NCI-H1105 treated with DMSO at 0.1 percent for 48 hours (cell line): ENCODE data around the gene MFN2.
"Not testable (repeated sequence)": the region's sequence is repeated elsewhere in the genome, so short reads cannot be mapped to it uniquely, and the experiment has no call there.

Experiments
- DNase-seq: peaks from one replicate; lab custom pipeline; 2025; lab: John Stamatoyannopoulos, UW

MFN2 gene

DNA sequence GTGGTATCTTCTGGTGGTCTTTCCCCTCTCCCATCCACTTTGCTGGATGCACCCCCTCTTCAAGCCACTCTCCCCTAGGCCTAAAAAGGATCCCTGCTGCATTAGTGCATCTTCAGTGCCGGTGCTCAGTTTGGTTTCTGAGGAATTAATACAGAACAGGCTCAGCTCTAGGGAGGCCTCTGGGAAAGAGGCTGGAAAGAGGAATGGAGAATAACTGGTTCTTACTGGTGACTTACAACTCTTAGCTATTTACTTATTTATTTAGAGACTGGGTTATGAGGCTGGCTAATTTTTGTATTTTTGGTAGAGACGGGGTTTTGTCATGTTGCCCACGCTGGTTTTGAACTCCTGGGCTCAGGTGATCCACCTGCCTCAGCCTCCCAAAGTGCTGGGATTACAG is 19.0 kb downstream of the MFN2 start:
- no peak for DNase-seq

DNA sequence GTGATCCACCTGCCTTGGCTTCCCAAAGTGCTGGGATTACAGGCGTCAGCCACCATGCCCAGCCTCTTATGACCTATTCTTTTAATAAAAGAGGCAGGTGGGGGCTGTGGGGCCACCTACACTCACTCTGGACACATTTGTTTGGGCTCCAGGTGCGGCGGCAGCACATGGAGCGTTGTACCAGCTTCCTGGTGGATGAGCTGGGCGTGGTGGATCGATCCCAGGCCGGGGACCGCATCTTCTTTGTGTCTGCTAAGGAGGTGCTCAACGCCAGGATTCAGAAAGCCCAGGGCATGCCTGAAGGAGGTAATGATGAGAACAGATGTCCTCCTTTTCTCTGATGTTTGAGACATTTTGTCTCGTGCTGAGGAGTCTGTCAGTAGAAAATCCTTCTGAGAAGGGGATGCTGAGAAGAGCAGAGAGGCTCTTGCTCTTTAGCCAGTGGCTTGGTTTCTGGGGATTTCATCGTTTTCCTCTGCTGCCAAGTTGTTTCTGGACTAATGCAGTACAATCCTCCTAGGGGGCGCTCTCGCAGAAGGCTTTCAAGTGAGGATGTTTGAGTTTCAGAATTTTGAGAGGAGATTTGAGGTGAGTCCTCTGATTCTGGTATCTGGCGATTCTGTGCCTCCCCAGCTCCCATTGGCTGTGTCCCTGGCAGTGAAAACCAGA is 21.1 kb downstream of the MFN2 start:
- no peak for DNase-seq

DNA sequence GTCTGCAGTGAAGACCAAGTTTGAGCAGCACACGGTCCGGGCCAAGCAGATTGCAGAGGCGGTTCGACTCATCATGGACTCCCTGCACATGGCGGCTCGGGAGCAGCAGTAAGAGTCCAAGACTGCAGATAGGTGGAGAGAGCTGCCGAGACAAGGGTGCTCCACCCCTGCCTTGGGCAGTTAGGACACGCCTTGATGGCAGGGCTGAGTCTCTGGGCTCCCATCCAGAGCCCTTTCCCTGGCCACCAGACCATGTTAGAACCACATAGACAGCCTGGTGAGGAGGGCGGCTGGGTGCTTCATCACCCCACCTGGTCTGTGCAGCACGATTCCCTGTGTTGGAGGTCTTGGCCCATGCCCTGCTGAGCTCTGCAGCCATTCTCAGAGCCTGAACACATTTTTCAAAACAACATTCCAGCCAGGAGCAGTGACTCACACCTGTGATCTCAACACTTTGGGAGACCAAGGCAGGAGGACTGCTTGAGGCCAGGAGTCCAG is 21.8 kb downstream of the MFN2 start:
- DNase-seq: no peak

- DNase-seq: no peak
Measured at GRCh38 chr1:12003762-12004161, 23.5 kb downstream of the MFN2 start.

DNA sequence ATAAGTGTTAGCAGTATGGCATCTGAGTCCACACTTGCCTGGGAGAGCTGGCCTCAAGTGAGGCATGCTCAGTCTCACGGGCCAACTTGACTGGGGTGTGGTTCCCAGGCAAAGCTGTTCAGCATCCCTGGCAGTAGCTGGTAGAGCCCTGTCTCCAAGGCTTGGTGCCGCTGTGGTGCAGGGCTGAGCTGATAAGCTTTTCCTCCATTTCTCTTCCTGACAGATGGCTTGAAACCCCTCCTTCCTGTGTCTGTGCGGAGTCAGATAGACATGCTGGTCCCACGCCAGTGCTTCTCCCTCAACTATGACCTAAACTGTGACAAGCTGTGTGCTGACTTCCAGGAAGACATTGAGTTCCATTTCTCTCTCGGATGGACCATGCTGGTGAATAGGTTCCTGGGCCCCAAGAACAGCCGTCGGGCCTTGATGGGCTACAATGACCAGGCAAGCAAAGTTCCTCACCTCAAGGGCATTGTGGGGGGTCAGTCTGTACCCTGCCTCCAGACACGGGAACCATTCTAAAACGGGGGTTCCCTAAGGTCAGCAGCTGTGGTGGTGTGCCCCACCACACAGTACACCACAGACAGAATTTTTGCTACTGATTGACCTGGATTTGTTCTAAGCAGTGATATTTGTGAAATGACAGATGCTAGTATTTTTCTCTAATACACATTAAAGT is 25.4 kb downstream of the MFN2 start:
- DNase-seq: no peak

GRCh38 chr1:12006167-12006921 is 26.1 kb downstream of the MFN2 start:
- no peak for DNase-seq

- no peak for DNase-seq
Measured at GRCh38 chr1:12007204-12007603, 27.0 kb downstream of the MFN2 start.

DNA sequence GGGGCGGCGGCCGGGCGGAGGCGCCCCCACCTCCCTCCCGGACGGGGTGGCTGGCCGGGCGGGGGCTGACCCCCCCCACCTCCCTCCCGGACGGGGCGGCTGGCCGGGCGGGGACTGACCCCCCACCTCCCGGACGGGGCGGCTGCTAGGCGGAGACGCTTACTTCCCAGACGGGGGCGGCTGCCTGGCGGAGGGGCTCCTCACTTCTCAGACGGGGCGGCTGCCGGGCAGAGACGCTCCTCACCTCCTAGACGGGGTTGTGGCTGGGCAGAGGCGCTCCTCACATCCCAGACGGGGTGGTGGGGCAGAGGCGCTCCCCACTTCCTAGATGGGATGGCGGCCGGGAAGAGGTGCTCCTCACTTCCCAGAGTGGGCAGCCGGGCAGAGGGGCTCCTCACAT is 28.1 kb downstream of the MFN2 start:
- not testable (repeated sequence) for DNase-seq

DNA sequence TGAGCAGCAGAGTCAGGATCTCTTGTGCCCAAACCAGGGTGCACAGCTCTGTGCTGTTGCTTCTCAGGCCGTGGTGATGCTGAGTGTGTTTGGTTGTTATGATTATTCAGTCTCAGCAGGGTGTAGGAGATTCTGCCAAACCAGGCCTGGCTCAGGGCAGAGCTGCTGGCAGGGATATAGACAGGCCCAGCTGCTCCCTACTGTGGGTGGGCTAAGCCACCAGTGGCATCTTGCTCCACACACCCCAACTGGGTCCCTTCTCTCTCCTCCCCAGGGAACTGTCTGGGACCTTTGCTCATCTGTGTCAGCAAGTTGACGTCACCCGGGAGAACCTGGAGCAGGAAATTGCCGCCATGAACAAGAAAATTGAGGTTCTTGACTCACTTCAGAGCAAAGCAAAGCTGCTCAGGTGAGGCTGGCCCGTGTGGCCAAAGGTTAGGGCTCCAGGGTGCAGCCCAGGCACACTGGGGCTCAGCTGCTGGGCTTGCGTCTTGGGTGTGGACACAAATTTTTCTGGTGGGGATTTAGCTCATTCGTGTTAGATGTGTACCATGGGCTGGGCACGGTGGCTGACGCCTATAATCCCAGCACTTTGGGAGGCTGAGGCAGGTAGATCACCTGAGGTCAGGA is 29.2 kb downstream of the MFN2 start:
- no peak for DNase-seq

DNA sequence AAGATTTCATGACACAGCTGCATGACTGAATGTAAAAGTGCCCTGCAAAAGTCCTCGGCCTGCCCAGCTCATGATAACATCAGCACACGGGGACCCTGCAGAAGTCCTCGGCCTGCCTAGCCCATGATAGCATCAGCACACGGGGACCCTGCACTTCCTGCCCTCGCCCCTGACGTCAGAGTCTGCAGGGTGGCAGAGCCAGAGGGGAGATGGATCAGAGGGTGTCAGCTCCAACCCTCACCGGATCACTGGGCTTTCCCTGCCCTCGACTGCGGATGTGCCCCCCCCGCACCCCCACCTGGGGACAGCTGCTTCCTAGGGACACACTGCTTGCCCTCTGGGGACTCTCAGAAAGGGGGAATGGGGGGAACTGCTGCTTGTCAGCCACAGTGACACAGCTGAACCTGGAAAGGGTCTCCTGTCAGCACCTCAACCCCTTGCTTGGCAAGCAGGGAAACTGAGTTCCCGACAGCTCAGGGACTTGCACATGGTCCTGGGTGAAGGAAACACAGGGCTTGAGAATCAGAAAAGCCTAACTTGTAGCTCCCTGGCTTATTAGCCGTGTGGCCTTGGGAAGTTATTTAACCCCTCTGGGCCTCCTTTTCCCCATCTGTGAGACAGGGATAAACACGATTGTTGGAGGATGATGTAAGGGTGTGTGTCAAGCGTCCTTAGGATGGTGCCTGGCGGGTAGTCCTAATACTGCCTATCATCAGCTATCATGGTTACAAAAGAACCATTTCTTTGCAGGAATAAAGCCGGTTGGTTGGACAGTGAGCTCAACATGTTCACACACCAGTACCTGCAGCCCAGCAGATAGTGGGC is 30.7 kb downstream of the MFN2 start:
- DNase-seq: no peak

DNA sequence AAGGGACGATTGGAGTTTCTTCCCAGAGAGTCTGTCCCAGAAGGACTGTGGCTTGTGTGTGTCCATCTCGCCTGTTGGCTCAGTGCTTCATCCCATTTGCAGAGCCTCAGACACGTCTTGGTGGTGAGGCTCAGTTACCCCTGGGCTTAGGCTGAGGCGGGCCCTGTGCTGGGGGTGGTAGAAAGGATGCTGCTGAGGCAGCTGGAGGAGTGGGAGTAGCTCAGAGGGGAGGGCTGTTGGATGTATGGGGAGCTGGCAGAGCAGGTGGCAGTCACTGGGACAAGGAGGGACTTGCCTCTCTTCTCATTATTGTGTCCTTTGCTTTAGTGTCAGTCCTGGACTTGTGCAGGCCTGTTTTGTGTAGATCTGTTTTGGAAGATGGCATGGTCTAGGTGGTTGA is 31.8 kb downstream of the MFN2 start:
- peak; percentile 17 for DNase-seq

DNA sequence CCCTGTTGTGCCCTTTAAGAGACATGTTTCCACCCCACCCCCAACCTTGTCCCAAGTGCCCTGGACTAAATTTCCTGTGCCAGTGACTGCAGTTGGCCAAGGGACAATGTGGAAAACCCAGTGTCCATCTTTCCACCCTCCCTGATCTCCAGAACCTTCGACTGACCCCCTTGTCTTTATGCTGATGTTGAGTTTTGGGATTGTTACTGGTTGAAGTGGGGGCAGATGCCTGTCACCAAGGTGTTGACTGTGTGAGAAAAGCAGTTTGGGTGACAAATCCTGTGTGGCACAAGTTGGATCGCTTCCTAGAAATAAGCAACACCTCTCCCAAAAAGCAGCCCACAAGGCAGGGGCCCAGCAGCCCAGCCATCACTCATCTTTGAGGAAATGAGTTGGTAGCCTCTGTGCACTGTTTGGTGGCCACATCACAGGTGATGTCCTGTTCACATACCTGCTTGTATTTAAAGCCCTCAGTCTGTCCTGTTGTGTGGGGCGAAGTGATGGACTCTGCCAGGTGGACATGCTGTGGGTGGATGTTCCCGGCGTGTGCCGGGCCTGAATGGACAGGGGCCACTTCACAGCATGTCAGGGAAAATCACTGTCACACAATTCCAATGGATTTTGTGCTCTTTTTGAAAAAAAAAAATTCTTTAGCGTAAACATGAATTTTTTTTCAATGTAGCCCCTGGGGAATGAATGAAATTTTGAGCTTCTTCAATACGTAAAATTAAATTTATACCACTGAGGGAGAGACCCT is 32.5 kb downstream of the MFN2 start:
- no peak for DNase-seq

- no peak for DNase-seq
Measured at GRCh38 chr1:12014141-12014991, 34.1 kb downstream of the MFN2 start.

DNA sequence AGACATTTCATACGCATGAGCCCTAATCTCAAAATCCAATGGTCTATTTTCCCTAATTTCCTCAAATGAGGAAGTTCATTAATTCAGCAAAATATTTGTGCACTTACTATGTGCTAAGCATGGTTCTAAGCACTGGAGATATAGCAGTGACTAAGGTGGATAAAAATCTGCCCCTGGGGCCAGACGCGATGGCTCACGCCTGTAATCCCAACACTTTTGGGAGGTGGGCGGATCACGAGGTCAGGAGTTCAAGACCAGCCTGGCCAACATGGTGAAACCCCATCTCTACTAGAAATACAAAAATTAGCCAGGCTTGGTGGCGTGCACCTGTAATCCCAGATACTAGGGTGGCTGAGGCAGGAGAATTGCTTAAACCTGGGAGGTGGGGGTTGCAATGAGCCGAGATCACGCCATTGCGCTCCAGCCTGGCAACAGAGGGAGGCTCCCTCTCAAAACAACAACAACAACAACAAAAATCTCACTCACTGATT is 34.8 kb downstream of the MFN2 start:
- DNase-seq: no peak

- no peak for DNase-seq
Measured at GRCh38 chr1:12015499-12015898, 35.3 kb downstream of the MFN2 start.

DNA sequence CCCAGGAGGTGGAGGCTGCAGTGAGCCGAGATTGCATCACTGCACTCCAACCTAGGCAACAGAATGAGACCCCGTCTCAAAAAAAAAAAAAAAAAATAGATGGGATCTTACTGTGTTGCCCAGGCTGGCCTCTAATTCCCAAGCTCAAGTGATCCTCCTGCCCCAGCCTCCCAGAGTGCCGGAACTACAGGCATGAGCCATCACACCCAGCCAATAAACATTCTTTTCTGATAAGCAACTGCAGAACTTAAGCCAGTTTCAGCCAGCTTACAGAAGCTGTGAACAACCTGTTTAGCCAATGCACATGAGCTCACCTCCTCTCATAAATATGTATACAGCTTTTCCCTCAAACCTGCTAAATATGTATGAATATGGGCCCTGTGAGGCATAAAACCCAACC is 35.9 kb downstream of the MFN2 start:
- no peak for DNase-seq

GRCh38 chr1:12019858-12020509 is 39.7 kb downstream of the MFN2 start:
- no peak for DNase-seq

DNA sequence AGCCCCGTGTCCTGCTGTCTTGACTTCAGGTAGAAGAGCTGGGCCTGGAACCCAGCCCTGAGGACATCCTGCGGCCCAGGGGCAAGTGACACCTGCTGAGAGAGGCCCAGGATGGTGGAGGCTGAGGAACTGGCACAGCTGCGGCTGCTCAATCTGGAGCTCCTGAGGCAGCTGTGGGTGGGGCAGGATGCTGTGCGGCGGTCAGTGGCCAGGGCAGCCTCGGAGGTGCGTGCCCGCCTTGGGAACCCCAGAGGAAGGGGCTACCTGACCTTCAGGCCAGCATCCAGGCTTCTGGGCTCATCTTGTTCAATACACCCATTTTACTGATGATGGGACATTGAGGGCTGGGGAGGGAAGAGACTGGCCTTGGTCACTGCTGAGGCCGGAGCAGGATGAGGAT is 41.4 kb downstream of the MFN2 start:
- DNase-seq: no peak

- DNase-seq: no peak
Measured at GRCh38 chr1:12022036-12022435, 41.8 kb downstream of the MFN2 start.
